ENCODE measurements around the gene SLAMF9.

SLAMF9 gene

DNA sequence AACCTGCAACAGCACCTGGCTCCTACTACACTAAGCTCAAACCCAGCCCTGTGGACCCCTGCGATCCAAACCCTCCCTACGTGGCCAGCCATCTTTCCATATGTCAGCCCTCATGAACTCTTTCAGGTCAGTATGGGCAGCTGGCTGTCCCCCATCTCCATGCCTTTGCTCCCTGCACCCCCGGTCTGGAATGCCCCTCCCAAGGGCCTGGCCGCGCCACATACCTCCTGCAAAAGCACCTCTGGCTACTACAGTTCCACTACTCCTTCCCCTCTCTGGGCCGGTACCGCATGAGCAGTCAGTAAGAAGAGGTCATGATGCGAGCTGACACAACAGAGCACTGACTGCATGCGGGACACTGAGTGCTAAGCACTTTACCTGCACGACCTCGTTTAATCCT is 18.7 kb downstream of the SLAMF9 start:
- in situ Hi-C loops (cut with HindIII; ENCODE audit: low sequenced_read_pairs): no loop called here

DNA sequence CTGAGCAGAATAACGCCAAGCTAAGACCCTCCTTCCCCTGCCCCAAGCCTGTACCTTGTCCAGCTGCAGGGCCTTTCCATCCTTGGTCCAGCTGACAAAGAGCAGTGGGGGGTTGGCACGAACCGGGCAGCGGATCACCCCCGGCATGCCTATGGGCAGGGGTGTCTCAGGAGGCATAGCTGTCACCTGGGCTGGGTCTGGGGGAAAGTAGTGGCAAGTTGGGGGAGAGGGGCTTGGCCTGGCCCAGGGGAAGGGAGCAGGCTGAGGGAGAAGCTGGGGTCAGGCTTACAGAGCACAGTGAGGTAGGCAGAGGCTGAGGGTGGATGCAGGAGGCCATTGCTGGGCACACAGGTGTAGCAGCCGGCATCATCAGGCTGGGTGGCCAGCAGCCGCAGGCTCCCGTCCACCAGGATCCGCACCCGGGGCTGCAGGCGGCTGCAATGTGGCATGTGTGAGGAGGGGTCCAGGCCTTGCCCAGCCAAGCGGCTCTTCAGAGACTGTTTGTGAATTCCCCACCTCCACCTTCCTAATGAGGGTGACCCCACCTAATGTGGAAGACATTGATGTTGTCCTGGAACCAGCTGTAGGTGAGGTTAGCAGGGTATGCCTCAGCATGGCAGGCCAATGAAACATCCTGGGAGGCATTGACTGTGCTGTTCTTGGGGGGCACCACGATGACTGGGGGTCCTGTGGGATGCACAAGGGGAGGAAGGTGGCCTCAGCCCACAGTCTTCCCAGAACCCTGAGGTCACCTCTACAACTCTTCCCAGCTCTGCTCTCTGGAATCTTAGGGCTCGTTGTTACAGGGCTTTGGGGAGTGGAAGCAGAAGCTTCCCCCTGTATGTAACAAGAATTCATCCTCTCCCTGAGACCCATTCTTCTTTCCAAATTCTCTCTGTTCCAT is 19.6 kb downstream of the SLAMF9 start:
- in situ Hi-C loops (cut with HindIII; ENCODE audit: low sequenced_read_pairs): loop anchor here (5.0 kb wide), 1 partner anchor 73 kb away; no protein-coding TSS in a partner anchor

DNA sequence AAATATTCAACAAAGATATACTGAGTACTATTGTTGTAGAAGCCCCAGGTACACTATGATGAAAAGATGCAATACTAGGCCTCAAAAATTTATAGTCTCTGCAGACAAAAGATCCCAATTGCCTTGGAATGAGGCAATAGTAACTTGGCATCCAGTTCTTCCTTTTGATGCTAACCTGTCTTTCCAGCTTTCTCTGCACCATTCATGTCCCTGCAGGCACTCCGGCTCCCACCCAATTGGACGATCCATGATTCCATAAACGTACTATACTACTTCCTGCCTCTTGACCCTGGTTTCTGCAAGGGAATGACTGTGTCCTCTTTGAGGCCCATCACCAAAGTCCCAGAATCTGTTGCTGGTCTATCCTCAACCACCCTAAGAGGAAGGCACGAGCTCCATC is 20.7 kb downstream of the SLAMF9 start:
- in situ Hi-C loops (cut with HindIII; ENCODE audit: low sequenced_read_pairs): loop anchor here (5.0 kb wide), 1 partner anchor 74 kb away; no protein-coding TSS in a partner anchor

DNA sequence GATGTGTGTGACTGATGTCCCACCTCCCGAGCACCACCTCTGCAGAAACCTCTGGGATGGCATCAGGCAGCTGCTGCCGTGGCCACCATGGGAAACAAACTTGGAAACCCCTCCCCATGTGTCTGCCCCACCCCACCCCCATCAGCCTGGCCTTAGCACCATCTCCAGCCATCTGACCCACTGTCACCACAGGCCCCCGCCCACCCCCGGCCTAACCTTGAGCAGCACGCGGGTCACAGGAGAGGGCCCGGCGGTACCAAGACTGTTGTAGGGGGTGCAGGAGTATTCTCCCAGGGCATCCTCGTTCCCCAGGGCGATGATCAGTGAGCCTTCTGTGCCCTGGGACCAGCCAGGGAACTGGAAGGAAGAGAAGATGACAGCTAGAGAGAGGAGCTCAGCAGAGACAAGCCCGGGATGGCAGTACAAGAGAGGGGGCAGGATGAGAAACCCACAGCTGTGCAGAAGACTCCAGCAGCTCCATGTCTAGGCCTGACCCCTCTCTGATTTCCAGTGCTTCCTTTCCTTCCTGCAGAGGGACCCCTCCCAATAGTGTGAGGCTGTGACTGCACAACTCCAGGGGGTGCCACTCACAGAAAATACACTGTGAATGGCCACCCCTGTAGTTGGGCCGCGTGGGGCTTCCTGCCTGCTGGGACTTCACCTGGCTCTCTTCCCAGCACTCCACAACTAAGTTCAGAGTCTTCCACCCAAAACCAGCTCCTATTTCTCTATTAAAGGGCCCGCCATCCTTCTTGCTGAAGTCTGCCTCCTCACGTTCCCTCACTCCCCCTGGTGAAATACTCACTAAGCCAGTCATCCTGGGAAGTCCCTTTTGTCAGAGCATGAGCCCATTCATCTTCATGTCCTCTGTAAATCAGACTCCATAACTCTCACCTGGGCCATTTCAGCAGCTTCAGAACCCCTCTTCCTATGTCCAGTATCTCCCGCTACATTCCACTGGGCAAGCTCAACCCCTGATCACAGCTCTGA is 21.4 kb downstream of the SLAMF9 start:
- in situ Hi-C loops (cut with HindIII; ENCODE audit: low sequenced_read_pairs): loop anchor here (5.0 kb wide), 1 partner anchor 75 kb away; no protein-coding TSS in a partner anchor

DNA sequence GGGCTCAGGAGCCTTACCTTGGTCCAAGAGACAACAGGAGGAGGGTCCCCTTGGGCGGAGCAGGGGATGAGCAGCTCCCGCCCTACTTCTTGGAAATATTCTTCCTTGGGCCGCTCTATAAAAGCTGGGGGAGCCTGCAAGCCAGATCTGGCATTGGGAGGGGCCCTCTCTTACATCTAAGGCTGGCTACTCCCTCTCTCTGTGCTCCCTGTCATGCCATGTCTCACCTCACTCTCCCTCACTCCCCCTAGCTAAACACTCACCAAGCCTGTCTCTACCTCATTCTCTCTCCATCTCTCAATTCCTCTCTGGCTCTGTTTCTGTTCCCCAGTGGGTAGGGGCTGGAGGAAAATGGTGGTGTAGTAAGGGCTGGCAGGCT is 22.3 kb downstream of the SLAMF9 start:
- in situ Hi-C loops (cut with HindIII; ENCODE audit: low sequenced_read_pairs): loop anchor here (5.0 kb wide), 1 partner anchor 76 kb away; no protein-coding TSS in a partner anchor

DNA sequence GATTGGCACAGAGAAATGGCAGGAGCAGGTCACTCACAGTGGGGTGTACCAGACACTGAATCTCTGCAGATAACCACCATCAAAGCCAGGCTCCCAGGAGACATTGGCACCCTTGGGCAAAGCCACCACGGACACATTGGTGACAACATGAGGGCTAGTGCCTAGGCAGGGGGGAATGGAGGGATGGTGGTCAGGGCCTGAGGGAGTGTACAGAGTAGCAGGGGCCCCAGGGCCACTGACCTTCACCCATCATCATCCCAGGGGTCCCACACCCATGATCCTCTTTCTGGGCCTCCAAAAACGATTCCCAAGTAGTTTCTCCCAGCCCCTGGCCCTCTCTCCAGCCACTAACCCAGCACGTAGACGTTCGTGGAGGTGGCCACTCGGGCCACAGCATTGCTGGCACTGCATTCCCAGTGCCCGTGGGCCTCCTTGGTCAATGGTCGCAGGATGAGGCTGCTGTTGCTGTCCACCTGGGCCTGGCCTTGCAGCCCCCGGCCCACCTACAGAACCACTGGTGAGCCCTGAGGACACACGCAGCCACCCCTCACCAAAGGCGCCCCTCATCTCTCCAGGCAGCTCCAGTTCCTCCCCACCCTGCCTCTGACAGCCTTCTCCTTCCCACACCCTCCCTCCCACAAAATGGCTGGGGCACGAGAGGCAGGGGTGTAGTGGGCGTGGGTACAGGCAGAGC is 22.8 kb downstream of the SLAMF9 start:
- in situ Hi-C loops (cut with HindIII; ENCODE audit: low sequenced_read_pairs): loop anchor here (5.0 kb wide), 1 partner anchor 76 kb away; no protein-coding TSS in a partner anchor

DNA sequence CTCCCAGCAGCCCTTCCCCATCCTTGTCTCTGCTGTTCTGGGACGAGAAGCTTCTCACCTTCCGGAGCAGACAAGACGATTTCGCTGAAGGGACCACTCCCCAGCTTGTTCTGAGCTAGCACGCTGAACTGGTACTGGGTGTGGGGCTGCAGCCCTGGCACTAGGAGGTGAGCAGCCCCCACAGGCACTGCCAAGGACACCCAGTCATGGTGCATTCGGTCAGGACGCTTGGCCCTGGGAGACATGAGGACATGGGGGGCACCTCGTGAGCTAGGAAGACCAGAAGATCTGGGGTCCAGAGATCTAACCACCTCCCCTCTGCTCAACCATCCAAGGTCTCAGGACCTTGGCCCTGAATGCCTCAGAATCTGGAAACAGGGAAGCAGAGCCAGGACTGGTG is 23.4 kb downstream of the SLAMF9 start:
- in situ Hi-C loops (cut with HindIII; ENCODE audit: low sequenced_read_pairs): loop anchor here (5.0 kb wide), 1 partner anchor 77 kb away; no protein-coding TSS in a partner anchor

DNA sequence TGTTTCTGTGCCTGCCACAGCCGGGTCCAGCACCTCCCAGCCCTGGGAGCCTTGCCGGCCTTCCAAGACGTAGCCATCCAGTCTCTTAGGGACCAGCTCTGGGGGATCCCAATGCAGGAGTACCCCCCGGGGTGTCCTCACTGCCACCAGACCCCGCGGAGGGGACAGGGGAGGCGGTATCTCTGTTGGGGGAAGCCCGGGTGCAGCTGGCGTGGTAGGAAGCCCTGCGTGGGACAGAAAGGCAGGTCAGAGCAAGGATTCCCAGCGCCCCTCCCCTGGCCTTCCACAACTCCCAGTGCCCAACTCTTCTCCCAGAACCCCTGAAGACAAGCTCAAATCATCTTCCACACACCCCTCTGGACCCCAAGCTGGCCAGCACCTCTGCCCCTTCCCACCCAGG is 23.8 kb downstream of the SLAMF9 start:
- in situ Hi-C loops (cut with HindIII; ENCODE audit: low sequenced_read_pairs): loop anchor here (5.0 kb wide), 1 partner anchor 77 kb away; no protein-coding TSS in a partner anchor

DNA sequence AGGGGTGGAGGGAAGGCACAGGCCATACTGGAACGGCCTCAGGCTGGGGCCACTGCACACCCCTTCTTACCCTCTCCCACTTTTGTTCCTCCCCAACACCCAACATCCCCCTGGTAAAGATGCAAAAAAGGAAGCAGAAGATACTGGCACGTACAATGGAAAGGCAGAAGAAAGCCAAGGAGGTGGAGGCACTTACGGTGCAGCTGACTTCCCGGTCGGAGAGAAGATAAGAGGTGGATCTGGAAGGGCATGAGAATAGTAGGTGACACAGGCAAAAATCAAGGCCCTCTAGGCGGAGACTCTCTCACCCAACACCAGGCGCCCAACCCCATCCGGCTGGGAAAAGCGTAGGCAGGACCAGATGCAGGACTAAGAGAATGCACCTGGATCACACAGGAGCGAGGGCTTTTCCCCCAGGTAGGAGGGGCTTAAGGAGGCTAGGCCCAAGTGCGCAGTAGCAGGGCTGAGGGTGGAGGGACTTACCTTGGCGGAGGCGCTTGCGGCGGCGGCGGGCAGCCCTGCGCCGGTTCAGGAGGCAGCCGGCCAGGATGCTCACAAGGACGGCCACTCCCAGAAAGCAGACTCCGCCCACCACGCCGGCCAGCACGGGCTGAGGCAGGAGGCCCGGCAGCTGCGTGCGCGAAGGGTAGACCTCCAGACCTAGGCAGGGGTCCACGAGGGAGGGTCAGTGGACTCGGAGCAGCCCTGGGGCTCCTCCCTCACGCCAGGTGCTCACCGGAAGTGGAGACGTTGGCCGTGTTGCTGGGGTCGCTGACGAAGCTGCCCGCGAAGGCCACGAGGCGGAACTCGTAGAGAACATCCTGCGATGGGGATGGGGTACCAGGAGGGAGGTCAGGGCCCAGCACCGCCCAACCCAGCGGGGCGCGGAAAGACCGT is 24.6 kb downstream of the SLAMF9 start:
- in situ Hi-C loops (cut with HindIII; ENCODE audit: low sequenced_read_pairs): loop anchor here (5.0 to 10.0 kb wide), 2 partner anchors 78 to 425 kb away; no protein-coding TSS in a partner anchor

DNA sequence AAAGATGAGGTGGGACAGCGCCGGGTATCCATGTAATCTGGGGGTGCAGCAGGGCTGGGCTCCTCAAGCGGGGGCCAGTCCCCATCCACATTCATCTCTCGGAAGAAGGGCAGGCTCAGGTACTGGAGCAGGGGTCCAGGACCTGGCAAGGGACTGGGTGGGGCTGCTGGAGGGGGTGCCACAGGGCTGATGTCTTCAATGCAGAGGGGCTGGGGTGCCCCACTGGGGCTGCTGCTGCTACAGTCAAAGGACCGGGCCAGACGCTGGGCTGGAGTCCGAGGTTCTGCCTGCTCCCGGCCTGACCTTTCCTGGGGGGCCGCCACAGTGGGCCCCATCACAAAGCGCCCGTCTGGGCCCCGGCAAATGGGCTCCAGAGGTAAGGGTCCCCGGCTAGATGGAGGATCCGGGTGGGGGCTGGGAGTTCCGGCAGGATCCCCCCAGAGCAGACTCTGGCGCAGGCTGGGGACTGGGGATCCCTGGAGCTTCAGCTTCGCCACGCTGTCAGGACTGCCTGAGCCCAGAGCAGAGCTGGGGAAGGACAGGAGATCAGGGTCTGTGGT is 25.5 kb downstream of the SLAMF9 start:
- in situ Hi-C loops (cut with HindIII; ENCODE audit: low sequenced_read_pairs): loop anchor here (10.0 kb wide), 1 partner anchor 426 kb away; no protein-coding TSS in a partner anchor

DNA sequence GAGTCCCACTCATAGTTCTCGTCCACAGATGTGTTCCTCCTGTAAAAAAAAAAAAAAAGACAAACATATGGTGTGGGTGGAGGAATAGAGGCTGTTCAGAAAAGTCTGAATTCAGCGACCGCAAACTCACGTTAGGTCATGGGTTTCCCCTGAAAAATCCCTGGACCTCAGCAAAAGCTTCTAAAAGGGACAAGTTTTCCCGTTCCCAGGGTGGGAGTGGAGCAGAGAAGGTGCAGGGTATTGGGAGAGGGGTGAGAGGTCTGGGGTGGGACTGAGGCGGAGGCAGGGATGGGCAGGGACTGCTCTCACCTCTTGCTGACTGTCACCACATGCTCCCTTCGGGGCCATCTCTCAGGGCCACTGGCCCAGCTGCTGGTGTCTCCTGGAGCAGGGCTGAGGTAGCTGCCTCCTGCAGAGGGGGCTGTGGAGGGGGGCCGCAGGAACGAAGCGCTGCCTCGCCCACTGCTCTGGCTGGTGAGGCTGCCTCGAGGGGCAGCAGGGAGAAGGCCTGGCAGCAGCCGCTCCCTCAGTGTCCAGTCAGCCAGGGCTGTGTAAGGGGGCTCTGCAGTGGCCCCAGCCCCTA is 26.1 kb downstream of the SLAMF9 start:
- in situ Hi-C loops (cut with HindIII; ENCODE audit: low sequenced_read_pairs): loop anchor here (10.0 kb wide), 1 partner anchor 427 kb away; no protein-coding TSS in a partner anchor

DNA sequence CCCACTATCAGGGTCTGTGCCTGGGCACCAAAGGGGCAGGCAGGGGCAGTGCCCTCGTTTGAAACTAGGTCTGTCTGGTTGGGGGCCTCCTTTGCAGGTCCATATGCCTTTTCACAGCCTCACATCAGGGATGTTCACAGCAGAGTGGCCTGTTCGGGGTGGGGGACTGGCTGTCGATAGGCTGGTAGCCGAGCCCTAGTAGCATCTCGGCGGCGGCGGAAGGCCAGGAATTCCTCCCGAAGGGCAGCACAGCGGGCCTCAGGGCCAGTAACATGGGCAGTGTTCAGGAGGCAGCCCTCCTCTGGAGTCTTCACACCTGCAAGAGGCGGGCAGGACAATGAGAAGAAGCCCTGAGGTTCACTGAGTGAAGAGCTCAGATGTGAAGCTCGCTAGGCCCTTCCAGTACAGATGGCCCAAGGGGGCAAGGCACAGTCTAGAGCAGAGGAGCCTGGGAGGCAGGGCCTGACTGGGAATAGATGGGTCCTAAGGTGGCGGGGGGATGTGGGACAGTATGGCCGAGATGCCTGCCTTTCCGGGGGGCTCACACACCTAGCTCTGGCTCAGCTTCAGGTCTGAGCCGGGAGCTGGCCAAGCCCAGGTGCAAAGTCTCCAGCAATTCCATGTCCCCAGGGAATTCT is 26.7 kb downstream of the SLAMF9 start:
- in situ Hi-C loops (cut with HindIII; ENCODE audit: low sequenced_read_pairs): loop anchor here (10.0 kb wide), 1 partner anchor 427 kb away; no protein-coding TSS in a partner anchor

DNA sequence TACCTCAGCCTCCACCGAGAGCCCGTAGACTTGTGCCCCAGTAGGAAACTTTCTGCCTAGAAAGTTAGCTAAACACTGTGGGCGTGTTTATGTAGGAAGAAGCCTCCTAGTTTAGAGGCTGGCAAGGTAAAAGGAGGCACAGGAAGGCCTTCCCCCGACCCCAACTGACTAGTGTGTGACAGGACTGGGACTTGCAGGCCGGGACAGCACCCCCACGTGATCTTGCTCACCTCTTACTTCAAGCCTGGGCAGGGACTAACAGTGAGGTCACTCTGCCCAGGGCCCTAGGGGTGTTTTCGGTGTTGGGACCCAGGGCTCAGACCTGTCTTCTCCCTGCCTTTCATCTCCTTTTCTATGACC is 28.3 kb downstream of the SLAMF9 start:
- in situ Hi-C loops (cut with HindIII; ENCODE audit: low sequenced_read_pairs): loop anchor here (10.0 kb wide), 1 partner anchor 429 kb away; no protein-coding TSS in a partner anchor

DNA sequence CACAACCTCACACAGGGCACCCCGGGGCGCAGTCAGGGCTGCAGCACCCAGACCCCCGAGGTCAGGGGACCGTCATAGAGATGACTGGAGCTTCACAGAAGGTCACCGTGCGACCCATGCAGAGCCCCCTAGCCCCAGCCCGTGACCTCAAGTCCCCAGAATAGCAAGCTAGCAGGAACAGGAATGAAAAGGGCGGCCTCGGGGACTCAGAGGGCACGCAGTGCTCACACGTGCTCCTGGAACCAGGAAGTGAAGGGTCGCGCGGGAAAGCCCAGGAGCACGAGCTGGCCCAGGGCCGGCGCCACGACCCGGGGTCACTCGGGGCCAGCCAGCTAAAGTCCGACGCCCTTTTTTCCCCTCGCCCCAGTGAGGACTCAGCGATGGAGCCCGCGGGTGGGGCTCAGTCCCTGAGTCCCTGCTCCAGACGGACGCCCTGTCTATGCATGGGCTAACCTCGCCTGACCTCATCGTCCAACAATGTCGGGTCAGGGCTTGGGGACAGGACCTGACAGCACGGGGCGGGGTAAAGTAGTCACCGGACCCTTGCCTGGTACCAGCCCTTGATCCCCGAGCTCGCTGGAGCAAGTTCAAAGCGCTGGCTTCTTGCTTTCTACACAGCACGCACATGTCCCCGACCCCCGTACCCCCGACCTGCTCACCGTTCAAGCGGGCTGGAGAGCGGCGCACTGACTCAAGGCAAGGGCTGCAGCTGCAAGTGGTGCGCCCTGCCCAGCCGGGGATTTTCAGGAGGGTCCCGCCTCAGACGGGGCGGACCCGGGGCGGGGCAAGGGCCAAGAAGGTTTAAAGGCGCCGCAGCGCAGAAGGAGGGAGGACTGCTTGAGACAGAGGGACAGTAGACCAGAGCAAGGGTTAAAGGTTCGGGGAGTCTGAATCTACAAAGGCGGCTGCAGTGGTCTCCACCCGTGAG is 29.0 kb downstream of the SLAMF9 start, which contains the start of gene TAGLN2:
TAGLN2 (minus strand) TSS at position 717 of the 928 bp plus-strand sequence. CDS start 4,998 bp downstream, outside the sequence.
- in situ Hi-C loops (cut with HindIII; ENCODE audit: low sequenced_read_pairs): loop anchor here (5.0 to 10.0 kb wide), 2 partner anchors 48 to 430 kb away; no protein-coding TSS in a partner anchor

DNA sequence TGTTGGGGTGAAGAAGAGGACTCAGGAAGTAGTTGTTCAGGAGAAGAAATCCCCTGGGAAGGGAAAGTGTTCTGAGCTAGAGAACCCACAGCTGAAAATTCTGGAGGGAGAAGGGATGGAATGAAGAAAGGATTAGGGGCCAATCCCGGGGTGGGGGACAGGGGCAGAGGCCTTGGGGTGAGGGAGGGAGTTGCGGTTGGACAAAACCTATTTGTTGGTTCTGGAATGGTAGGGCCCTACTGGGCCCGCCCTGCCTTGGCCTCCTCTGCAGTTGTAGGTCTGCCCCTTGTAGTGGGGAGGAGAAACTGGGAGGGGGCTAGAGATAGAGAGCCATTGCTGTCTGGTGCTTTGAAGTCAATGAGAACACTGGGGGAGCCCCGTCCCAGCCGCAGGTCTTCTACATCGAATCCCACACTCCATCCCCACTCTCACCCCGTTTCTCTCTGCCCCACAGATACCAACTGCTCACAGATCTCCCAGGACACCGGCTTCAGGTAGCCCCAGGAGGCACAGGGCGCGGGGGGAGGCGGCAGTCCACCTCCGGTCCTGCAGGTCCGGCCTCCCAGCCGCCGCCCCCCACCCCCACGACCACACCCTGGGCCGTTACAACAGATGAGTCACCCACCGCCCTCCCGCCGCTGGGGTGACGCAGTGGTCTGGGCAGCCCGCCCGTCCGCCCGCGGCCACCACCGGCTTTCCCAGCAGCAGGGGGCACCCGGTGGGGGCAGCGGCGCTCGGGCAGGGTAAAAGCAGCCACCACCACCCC is 29.8 kb downstream of the SLAMF9 start:
- in situ Hi-C loops (cut with HindIII; ENCODE audit: low sequenced_read_pairs): loop anchor here (5.0 to 10.0 kb wide), 2 partner anchors 47 to 431 kb away; no protein-coding TSS in a partner anchor

Measured in endothelial cell of hepatic sinusoid (primary cell).